SK-N-SH (cell line): ENCODE data around the gene YIF1B. TPM values are rescaled to one million over a fixed set of nuclear protein-coding genes. Genes with fewer than 3 reads are reported as not detected.

Experiments used
- CTCF ChIA-PET: fragments of 300-600, 350-600 bp; formaldehyde crosslinking; extraction: SDS; loops from one replicate; lab custom pipeline; 2021; lab: Yijun Ruan, JAX
- POLR2A ChIA-PET: fragments of 350-600 bp; sonication (Branson Sonifier 250); formaldehyde crosslinking; extraction: SDS; loops from one replicate; lab custom pipeline; 2020; ENCODE audit warnings: antibody characterized with exemption, inconsistent platforms; lab: Yijun Ruan, JAX
- DNase-seq: peaks from one replicate; pipeline ENCODE4 v3.0.0; 2012
- H2AFZ ChIP-seq: fragments of 200-600 bp; sonication (generic); 2 replicates; pipeline ENCODE4 v1.8.1; 2016; ENCODE audit warnings: antibody characterized with exemption, mild to moderate bottlenecking, low read depth
- H3F3A ChIP-seq: fragments of 200-600 bp; sonication (generic); replicated peaks from 2 replicates; pipeline ENCODE3; 2016; ENCODE audit warnings: antibody characterized with exemption, mild to moderate bottlenecking; ENCODE audit not compliant: insufficient read depth
- H3K27ac ChIP-seq, 2 experiments: fragments of 200-500 bp in 1 of 2; fragments of 200-600 bp in 1 of 2; sonication (Bioruptor generic) in 1 of 2; sonication (generic), shearing (Covaris generic) in 1 of 2; 2 replicates each; pipeline versions ENCODE4 v1.5.1 to v1.6.1; 2014 to 2016; ENCODE audit warnings: low read depth in 2 of 2, inconsistent platforms in 1 of 2, low read length in 1 of 2, mild to moderate bottlenecking in 1 of 2, mixed read lengths in 1 of 2
- H3K27me3 ChIP-seq: fragments of 200-600 bp; sonication (generic), shearing (Covaris generic); 2 replicates; pipeline ENCODE4 v1.6.1; 2016; ENCODE audit warnings: mixed run types; ENCODE audit not compliant: insufficient read depth
- H3K36me3 ChIP-seq, 2 experiments: fragments of 200-500 bp in 1 of 2; fragments of 200-600 bp in 1 of 2; sonication (Bioruptor generic) in 1 of 2; sonication (generic) in 1 of 2; replicated peaks in 1 of 2; 2 replicates each; pipeline versions ENCODE3 to v1.5.1; 2014 to 2016; ENCODE audit warnings: low read length in 1 of 2, mild to moderate bottlenecking in 1 of 2; ENCODE audit not compliant: insufficient read depth in 2 of 2, control insufficient read depth in 1 of 2
- H3K4me1 ChIP-seq, 2 experiments: fragments of 200-500 bp in 1 of 2; fragments of 200-600 bp in 1 of 2; sonication (Bioruptor generic) in 1 of 2; sonication (generic), shearing (Covaris generic) in 1 of 2; 2 replicates each; pipeline versions ENCODE4 v1.5.1 to v1.6.1; 2014 to 2016; ENCODE audit warnings: low read depth in 1 of 2, low read length in 1 of 2, mixed run types in 1 of 2; ENCODE audit not compliant: insufficient read depth in 2 of 2, control insufficient read depth in 1 of 2
- H3K4me2 ChIP-seq: fragments of 200-600 bp; sonication (generic), shearing (Covaris generic); 2 replicates; pipeline ENCODE4 v1.6.1; 2017; ENCODE audit warnings: mixed run types
- H3K4me3 ChIP-seq, 2 experiments: fragments of 200-500 bp in 1 of 2; fragments of 200-600 bp in 1 of 2; sonication (Bioruptor generic) in 1 of 2; sonication (generic), shearing (Covaris generic) in 1 of 2; 2 replicates each; pipeline versions ENCODE4 v1.5.1 to v1.8.1; 2014 to 2016; ENCODE audit warnings: low read depth in 2 of 2, inconsistent platforms in 1 of 2, low read length in 1 of 2, mild to moderate bottlenecking in 1 of 2, mixed read lengths in 1 of 2, moderate library complexity in 1 of 2
- H3K79me2 ChIP-seq: fragments of 200-600 bp; sonication (generic); 2 replicates; pipeline ENCODE4 v1.8.1; 2017; ENCODE audit warnings: mild to moderate bottlenecking; ENCODE audit not compliant: insufficient read depth
- H3K9ac ChIP-seq: fragments of 200-600 bp; sonication (generic); 2 replicates; pipeline ENCODE4 v1.6.1; 2017; ENCODE audit warnings: mixed run types
- H3K9me2 ChIP-seq: fragments of 200-600 bp; sonication (generic); 2 replicates; pipeline ENCODE4 v1.6.1; 2017; ENCODE audit warnings: mixed run types
- H3K9me3 ChIP-seq: fragments of 200-600 bp; sonication (generic); 2 replicates; pipeline ENCODE4 v1.6.1; 2017; ENCODE audit warnings: mixed run types, mild to moderate bottlenecking, moderate library complexity
- H4K20me1 ChIP-seq: fragments of 200-600 bp; sonication (generic); 2 replicates; pipeline ENCODE4 v1.6.1; 2017; ENCODE audit warnings: mild to moderate bottlenecking, mixed run types; ENCODE audit not compliant: insufficient read depth
- CTCF ChIP-seq: fragments of 200-600 bp; sonication (generic); IDR thresholded peaks from 2 replicates; pipeline ENCODE4 v1.6.1; 2017; ENCODE audit warnings: antibody characterized with exemption, mild to moderate bottlenecking, moderate library complexity
- EZH2phosphoT487 ChIP-seq: fragments of 200-600 bp; sonication (generic); IDR thresholded peaks from 2 replicates; pipeline ENCODE4 v1.6.1; 2017; ENCODE audit warnings: low read depth, mixed run types, mild to moderate bottlenecking, antibody characterized with exemption, moderate library complexity, borderline replicate concordance
- FOSL2 ChIP-seq: IDR thresholded peaks from 2 replicates; pipeline ENCODE4 v1.4.0; 2012; ENCODE audit warnings: low read depth, mild to moderate bottlenecking, moderate library complexity, borderline replicate concordance
- GABPA ChIP-seq: IDR thresholded peaks from 2 replicates; pipeline ENCODE4 v1.4.0; 2012; ENCODE audit warnings: low read depth, mild to moderate bottlenecking
- NRF1 ChIP-seq: IDR thresholded peaks from 2 replicates; pipeline ENCODE4 v1.6.1; 2012; ENCODE audit warnings: low read depth, mild to moderate bottlenecking, low read length
- PBX3 ChIP-seq: IDR thresholded peaks from 2 replicates; pipeline ENCODE4; 2012
- POLR2AphosphoS5 ChIP-seq: IDR thresholded peaks from 2 replicates; pipeline ENCODE4 v1.6.1; 2012; ENCODE audit warnings: low read depth, low read length
- RAD21 ChIP-seq: IDR thresholded peaks from 2 replicates; pipeline ENCODE4 v1.6.1; 2012; ENCODE audit warnings: mild to moderate bottlenecking, low read length
- RCOR1 ChIP-seq: fragments of 150-350 bp; IDR thresholded peaks from 2 replicates; pipeline ENCODE4 v1.6.1; 2017; ENCODE audit warnings: antibody characterized with exemption, low read length
- RXRA ChIP-seq: IDR thresholded peaks from 2 replicates; pipeline ENCODE4 v1.4.0; 2012; ENCODE audit warnings: low read depth, mild to moderate bottlenecking, borderline replicate concordance
- TCF12 ChIP-seq: IDR thresholded peaks from 2 replicates; pipeline ENCODE4 v1.4.0; 2012
- ZBTB33 ChIP-seq: IDR thresholded peaks from 2 replicates; pipeline ENCODE4 v1.4.0; 2012; ENCODE audit warnings: low read depth, borderline replicate concordance
- WGBS: methylation state at CpG from one replicate; pipeline ENCODE4 v1.1.6; 2017; ENCODE audit warnings: low lambda C conversion rate; 5-methylcytosine and 5-hydroxymethylcytosine counted together
- polyA plus RNA-seq, 3 experiments: library from polyadenylated mRNA; depleted of rRNA; stranded (reverse); fragments of >200 nt; gene quantifications; 2 replicates each; pipeline ENCODE4 v1.2.3, GENCODE V29; 2012
- TF ChIP-seq, protein P1 (sequence below): IDR thresholded peaks from 2 replicates; pipeline ENCODE4 v1.4.0; 2012; ENCODE audit warnings: low read depth, borderline replicate concordance

YIF1B gene
- polyA plus RNA-seq, 1 of the 3 experiments (the other 2 are of a cell fraction) = 121 TPM

- H2AFZ ChIP-seq = no peak overlapping the region
- H3K9me2 ChIP-seq = no peaks in the 10 kb centered on the region
- H3K27me3 ChIP-seq = no peaks in the 10 kb centered on the region
- 59% methylated on average over 1 of the region's 1 CpG for WGBS
- no peak overlapping the region for H3K4me2 ChIP-seq
- no peak overlapping the region for H3K27ac ChIP-seq
- no peaks in the 10 kb centered on the region for H3K4me1 ChIP-seq
- DNase-seq = no peak
- no peaks in the 10 kb centered on the region for H3K9me3 ChIP-seq
- no peaks in the 10 kb centered on the region for H3K79me2 ChIP-seq
- no peak overlapping the region for H3K4me3 ChIP-seq
- no peaks in the 10 kb centered on the region for H3K36me3 ChIP-seq
- peaks cover 2% of the 10 kb centered on the region for H3F3A ChIP-seq
- no peak for TF ChIP-seq RXRA
- no peaks in the 10 kb centered on the region for H4K20me1 ChIP-seq
- POLR2A ChIA-PET = no interaction called here
- H3K9ac ChIP-seq = no peak overlapping the region
- CTCF ChIA-PET = interaction anchor here (0.6 to 7.1 kb wide), 5 partner anchors 87 to 429 kb away, joined by 3 to 76 read pairs (median 31); no protein-coding TSS in a partner anchor
Observed at GRCh38 chr19:38331728-38332127, 16.0 kb upstream of the YIF1B start.

DNA sequence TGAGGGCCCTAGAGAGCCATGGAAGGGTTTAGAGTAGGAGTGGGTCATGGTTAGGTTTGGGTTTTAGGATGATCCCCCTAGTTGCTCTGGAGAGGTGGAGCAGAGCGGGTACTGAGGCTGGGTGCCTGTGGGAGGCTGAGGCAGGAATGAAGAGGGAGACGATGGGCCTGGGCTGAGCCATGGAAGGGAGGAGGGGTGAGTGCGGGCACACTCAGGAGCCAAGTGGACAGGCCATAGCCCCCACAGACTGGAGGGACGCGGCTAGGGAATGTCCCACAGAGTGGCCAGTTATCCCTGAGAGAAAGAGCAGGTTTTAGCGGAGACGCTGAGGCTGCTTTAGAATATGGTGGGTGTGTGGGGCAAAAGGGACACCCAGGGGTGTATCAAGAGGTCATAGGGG is 13.9 kb upstream of the YIF1B start:
- CTCF ChIA-PET = interaction anchor here (0.6 to 7.1 kb wide), 3 partner anchors 77 to 427 kb away, joined by 3 to 46 read pairs (median 31); no protein-coding TSS in a partner anchor
- no peaks in the 10 kb centered on the region for H3K27me3 ChIP-seq
- H3K27ac ChIP-seq = no peak overlapping the region
- H3K4me3 ChIP-seq = no peak overlapping the region
- H3K4me2 ChIP-seq = no peak overlapping the region
- no peak for DNase-seq
- WGBS = 91% methylated on average over 7 of the region's 7 CpGs
- no peaks in the 10 kb centered on the region for H3K9me2 ChIP-seq
- no peaks in the 10 kb centered on the region for H3K36me3 ChIP-seq
- H3K4me1 ChIP-seq = no peaks in the 10 kb centered on the region
- POLR2A ChIA-PET = no interaction called here
- H3K9ac ChIP-seq = no peak overlapping the region
- TF ChIP-seq NRF1 (no peak), RCOR1 (no peak), POLR2AphosphoS5 (no peak), RAD21 (no peak)
- TF ChIP-seq, protein P1, sequence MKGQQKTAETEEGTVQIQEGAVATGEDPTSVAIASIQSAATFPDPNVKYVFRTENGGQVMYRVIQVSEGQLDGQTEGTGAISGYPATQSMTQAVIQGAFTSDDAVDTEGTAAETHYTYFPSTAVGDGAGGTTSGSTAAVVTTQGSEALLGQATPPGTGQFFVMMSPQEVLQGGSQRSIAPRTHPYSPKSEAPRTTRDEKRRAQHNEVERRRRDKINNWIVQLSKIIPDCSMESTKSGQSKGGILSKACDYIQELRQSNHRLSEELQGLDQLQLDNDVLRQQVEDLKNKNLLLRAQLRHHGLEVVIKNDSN = no peak
- H4K20me1 ChIP-seq = no peaks in the 10 kb centered on the region
- H2AFZ ChIP-seq = no peak overlapping the region
- H3K9me3 ChIP-seq = no peaks in the 10 kb centered on the region
- H3K79me2 ChIP-seq = no peaks in the 10 kb centered on the region
- H3F3A ChIP-seq = no peaks in the 10 kb centered on the region

- Histone ChIP-seq H3K9me2 (no peaks in the 10 kb centered on the region), H2AFZ (no peak overlapping the region), H3K9me3 (no peaks in the 10 kb centered on the region), H3K79me2 (no peaks in the 10 kb centered on the region), H3K36me3 (no peaks in the 10 kb centered on the region), H3K4me3 (no peak overlapping the region), H3F3A (no peaks in the 10 kb centered on the region), H3K9ac (no peak overlapping the region), H3K4me1 (peaks cover 0 to 3% of the 10 kb centered on the region in 2 experiments; a peak in 1 of 4 replicates), H3K27me3 (no peaks in the 10 kb centered on the region), H3K4me2 (no peak overlapping the region), H3K27ac (no peak overlapping the region), H4K20me1 (no peaks in the 10 kb centered on the region)
- 80% methylated on average over 19 of the region's 22 CpGs for WGBS
- ChIA-PET POLR2A (no interaction called here), CTCF (interaction anchor here (1.0 to 7.1 kb wide), 4 partner anchors 9 to 92 kb away, joined by 3 to 31 read pairs (median 4); partner anchors contain the start of genes CATSPERG and FAM98C)
- no peak for DNase-seq
- no peak for TF ChIP-seq GABPA
- TF ChIP-seq PBX3 = no peak
- TF ChIP-seq NRF1 = no peak
- no peak for TF ChIP-seq EZH2phosphoT487
- TF ChIP-seq CTCF = no peak
- TF ChIP-seq TCF12 = no peak
- no peak for TF ChIP-seq RCOR1
- no peak for TF ChIP-seq ZBTB33
- TF ChIP-seq FOSL2 = no peak
Observed at GRCh38 chr19:38326591-38326990, 10.8 kb upstream of the YIF1B start.
